GM19240 (cell line): ENCODE results near the gene MADCAM1.

Experiments
- DNase-seq: peaks from one replicate; pipeline ENCODE4 v3.0.0; 2011; ENCODE audit warnings: low spot score; ENCODE audit not compliant: insufficient read length

MADCAM1 gene

GRCh38 chr19:532561-533363 lies 36.5 kb downstream of the MADCAM1 start:
- no peak for DNase-seq

GRCh38 chr19:533364-534058 lies 37.2 kb downstream of the MADCAM1 start:
- DNase-seq: no peak

DNA sequence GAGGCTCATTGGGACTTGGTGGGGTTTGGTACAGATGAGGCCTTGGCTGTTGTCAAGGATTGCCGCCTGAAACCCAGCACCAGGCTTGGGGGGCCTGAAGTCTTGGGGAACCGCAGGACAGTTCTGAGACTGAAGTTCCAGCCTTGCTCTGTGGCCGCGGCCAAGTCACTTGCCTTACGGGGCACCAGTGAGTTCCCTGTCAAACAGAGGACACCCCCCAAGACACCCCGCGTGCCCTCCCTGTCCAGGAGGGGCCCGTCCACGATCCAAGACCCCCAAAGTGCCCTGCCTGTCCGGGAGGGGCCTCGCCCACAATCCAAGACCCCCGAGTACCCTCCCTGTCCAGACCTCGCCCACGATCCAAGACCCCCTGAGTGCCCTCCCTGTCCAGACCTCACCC lies 37.8 kb downstream of the MADCAM1 start:
- no peak for DNase-seq

- no peak for DNase-seq
Observed at GRCh38 chr19:535017-535835, 38.9 kb downstream of the MADCAM1 start.

DNA sequence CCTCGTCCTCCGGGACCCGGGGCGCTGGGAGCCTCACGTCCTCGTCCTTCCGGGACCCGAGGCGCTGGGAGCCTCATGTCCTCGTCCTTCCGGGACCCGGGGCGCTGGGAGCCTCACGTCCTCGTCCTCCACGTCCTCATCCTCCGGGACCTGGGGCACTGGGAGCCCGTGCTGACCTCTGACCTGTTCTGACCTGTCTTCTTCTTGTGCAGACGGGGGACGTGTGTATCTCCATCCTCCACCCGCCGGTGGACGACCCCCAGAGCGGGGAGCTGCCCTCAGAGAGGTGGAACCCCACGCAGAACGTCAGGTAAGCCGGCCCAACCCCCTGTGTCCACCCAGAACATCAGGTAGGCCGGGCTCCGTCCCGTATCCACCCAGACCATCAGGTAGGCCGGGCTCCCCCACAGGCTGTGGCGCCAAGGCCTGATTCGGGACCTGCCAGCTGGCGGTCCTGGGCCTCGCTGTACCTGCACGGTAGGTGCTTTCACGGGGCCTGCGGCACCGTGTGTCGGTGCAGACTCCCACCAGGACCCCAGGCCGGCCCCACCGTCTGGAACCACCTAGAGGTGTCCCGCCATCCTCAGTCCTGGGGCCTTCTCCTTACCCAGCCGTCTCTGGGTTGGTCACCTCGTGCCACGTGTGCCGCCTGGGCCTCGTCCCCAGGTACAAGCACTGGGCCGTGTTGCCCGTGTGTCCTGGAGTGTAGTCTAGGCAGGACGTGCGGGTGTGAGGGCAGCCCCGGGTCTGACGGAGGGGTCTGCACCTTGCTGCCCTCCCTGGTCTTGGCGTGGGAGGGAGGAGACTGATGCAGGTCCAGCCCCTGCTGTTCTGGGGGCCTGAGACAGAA lies 40.0 kb downstream of the MADCAM1 start:
- DNase-seq: no peak

DNA sequence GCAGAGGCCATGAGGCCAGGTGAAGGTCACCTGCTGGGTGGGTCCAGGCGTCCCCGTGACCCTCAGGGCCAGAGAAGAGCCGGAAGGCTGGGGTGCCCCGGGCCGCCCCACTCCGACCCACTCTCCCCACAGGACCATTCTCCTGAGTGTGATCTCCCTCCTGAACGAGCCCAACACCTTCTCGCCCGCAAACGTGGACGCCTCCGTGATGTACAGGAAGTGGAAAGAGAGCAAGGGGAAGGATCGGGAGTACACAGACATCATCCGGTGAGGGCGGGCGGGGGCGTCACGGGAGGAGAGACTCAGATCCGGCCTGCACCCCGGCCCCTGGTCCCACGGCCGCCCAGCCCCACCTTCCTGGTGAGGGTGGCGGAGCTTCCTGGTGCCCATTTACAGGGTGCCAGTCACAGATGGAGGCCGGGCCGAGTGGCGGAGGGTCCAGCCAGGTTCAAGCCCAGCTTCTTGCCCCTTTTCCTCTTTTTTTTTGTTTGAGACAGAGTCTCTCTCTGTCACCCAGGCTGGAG lies 40.7 kb downstream of the MADCAM1 start:
- no peak for DNase-seq

- DNase-seq: no peak
Observed at GRCh38 chr19:538641-539428, 42.5 kb downstream of the MADCAM1 start.

GRCh38 chr19:539429-540030 lies 43.2 kb downstream of the MADCAM1 start:
- no peak for DNase-seq

DNA sequence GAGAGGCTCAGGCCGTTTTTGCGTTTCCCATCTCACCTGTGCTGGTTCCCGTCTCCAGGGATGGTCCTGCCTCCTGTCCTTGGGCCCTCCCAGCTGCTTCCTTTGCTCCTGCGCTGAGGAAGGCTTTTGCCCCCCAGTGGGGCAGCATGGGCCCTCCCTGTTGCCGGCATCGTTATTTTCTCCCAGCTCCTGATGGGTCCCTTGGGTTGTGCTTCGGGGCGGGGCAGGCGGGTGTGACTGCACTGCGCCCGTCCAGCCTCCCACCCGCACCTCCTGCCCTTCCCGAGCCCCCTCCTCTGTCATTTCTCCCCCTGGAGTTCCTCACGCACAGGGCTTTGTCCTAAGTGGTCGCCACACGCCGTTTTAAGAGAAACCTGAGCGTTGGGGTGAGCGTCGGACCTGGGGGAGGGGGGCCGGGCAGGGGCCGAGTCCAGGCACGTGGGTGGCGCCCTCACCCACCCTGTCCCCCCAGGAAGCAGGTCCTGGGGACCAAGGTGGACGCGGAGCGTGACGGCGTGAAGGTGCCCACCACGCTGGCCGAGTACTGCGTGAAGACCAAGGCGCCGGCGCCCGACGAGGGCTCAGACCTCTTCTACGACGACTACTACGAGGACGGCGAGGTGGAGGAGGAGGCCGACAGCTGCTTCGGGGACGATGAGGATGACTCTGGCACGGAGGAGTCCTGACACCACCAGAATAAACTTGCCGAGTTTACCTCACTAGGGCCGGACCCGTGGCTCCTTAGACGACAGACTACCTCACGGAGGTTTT lies 44.8 kb downstream of the MADCAM1 start:
- no peak for DNase-seq

DNA sequence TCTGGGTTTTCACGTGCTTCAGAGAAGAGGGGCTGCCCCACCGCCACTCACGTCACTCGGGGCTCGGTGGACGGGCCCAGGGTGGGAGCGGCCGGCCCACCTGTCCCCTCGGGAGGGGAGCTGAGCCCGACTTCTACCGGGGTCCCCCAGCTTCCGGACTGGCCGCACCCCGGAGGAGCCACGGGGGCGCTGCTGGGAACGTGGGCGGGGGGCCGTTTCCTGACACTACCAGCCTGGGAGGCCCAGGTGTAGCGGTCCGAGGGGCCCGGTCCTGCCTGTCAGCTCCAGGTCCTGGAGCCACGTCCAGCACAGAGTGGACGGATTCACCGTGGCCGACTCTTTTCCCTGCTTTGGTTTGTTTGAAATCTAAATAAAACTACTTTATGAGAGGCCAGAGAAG lies 45.4 kb downstream of the MADCAM1 start:
- no peak for DNase-seq

GRCh38 chr19:542173-542866 lies 46.0 kb downstream of the MADCAM1 start:
- no peak for DNase-seq

DNA sequence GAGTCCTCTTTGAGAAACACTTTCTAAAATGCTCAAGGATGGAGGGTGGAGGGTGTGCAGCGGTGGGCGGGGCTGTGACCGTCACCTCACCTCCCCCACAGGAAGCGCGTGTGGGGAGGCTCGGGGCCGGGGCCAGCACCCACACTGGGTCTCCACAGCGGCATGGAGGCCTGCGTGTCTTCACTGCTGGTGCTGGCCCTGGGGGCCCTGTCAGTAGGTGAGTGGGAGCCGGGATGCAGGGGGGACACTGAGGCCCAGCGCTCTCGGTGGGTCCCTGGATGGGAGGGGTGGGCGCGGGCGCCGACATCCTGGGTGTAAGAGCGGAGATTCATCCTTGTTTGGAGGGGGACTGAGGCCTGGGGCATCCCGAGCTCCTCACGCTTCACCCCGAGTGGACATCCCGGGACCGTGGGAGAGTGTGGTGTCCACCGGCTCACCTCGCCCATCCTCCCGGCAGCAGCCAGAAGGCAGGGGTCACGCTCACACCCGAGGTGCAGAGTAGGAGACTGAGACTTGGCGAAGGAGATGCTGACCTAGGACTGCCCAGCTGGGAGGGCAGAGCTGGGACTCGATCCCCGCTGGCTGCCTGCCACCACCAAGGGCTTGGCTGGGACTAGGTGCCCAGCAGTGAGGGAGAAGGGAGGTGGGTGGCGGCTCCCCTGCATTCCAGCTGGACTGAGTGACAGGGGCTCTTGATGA lies 47.8 kb downstream of the MADCAM1 start, which contains the start of gene GZMM:
GZMM (plus strand) TSS at position 144 of the 699 bp plus-strand sequence; CDS start at position 163, 19 bp downstream.
- DNase-seq: no peak

GRCh38 chr19:547117-547516 lies 50.8 kb downstream of the MADCAM1 start:
- DNase-seq: no peak

- no peak for DNase-seq
Observed at GRCh38 chr19:547836-548720, 51.8 kb downstream of the MADCAM1 start.

- no peak for DNase-seq
Observed at GRCh38 chr19:548886-549830, 52.9 kb downstream of the MADCAM1 start.
